ENCODE measurements around the gene EFR3B.
A peak's percentile ranks its signal among the peaks of the same experiment; 100 is the strongest.

The EFR3B gene

DNA sequence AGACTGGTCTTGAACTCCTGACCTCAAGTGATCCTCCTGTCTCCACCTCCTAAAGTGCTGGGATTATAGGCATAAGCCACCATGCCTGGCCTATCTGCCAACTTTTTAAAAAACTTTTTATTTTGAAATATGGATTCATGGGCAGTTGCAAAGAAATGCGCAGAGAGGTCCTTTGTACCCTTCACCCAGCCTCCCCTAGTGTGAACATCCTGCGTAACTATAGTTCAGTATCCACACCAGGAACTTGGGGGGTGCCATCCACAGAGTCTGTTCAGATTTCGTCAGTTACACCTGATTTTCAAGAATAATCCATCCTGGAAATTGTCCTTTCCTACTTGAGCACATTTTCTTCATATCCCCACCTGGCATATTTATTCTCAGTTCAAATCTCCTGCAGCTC lies 33.0 kb downstream of the EFR3B start:
- DNase-seq = no peak

- DNase-seq = no peak
Observed at GRCh38 chr2:25076749-25077148, 34.9 kb downstream of the EFR3B start.

GRCh38 chr2:25077789-25078169 lies 35.9 kb downstream of the EFR3B start:
- DNase-seq = no peak

DNA sequence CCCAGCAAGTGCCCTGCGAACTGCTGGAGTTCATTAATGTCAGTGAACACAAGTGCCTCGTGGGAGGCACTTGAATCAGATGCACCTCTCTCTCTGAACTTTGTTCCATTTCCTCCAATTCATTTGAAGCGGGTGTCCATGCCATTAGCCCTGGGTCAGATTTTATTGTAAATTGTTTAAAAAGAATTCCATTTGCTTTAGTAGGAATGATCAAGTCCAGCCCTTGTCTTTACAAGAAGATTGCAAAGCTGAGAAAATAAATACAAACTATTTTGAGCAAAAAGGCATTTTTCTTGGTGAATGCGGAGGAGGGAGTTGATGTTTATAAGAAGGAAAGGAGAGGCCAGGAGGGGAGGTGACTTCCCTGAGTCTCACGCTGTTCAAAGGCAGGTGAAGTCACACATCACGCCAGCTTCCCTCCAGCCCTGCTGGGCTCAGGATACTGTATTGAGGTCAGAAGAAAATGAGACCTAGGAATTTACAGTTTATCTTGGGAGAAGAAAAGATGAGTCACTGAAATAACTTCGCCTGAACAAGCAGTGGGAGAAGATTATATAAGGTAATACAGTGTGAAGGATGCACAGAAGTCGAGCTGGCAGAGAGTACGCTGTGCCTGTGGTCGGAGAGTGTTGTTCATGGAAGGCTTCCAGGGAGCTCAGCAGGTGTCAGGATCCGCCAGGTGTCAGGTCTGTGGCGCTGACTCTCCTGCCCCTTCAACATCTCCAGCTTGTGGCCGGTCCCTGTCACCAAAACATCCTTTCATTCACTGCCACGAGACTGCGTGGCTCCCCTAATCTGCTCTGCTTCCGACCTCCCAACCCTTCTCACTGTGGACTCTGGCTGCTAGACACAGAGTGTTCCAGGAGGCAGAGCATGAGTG lies 36.5 kb downstream of the EFR3B start:
- no peak for DNase-seq

- no peak for DNase-seq
Observed at GRCh38 chr2:25079050-25079635, 37.3 kb downstream of the EFR3B start.

- DNase-seq = no peak
Observed at GRCh38 chr2:25081237-25081790, 39.4 kb downstream of the EFR3B start.

- DNase-seq = no peak
Observed at GRCh38 chr2:25082002-25082622, 40.2 kb downstream of the EFR3B start.

DNA sequence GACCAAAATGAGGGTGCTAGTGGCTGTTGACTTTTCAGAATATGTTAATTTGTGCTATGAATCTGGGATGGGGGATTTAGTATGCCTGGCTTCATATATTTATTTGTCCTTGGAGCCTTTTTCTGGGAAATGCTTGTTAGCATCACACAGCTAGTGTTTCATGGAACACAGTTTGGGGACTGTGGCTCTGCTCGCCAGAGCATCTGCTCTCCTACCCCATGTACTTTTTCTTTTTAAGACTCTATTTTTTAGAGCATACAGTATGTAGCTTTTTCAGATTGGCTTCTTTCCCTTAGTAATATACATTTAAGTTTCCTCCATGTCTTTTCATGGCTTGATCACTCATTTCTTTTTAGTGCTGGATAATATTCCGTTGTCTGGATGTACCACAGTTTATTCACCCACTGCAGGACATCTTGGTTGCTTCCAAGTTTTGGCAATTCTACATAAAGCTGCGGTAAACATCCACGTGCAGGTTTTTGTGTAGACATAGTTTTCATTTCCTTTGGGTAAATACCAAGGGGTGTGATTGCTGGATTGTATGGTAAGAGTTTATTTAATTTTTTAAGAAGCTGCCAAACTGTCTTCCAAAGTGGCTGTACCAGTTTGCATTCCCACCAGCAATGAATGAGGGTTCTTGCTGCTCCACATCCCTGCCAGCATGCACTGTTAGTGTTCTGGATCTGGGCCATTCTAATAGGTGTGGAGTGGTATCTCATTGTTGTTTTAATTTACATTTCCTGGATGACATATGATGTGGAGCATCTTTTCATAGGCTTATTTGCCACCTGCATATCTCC lies 44.1 kb downstream of the EFR3B start:
- no peak for DNase-seq

DNA sequence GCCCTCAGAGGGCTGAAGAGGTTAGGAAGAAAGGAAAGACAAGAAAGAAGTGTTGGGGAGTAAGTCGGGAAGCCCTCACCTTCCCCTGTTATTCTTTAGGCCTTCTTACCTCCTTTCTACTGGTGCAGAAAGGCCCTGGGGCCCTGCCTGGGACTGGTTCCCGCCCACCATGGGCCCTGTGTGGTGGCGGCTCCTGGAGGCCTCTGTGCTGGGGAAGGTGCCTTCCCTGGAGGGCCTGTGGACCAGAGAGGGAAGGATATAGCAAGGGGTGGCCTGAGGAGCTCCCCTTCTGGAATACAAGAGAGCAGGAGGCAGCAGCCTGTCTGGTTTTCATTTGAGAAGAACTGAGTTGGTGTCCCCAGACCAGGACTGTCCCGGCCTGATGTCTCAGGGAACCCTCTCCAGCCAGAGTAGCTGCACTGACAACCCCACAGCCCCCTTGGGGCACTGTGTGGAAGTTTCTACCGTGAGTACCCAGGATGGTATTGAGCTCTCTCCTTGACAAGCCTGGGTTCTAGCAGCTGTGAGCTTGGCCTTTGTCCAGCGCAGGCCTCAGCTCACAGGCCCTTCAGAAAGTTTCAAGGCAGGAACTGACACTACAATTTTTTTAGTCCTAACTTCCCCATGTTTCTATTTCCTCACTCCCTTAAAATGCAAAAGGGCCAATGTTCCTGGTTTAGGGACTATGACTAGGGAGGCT lies 47.1 kb downstream of the EFR3B start:
- DNase-seq = no peak

- no peak for DNase-seq
Observed at GRCh38 chr2:25089605-25090315, 47.9 kb downstream of the EFR3B start.

DNA sequence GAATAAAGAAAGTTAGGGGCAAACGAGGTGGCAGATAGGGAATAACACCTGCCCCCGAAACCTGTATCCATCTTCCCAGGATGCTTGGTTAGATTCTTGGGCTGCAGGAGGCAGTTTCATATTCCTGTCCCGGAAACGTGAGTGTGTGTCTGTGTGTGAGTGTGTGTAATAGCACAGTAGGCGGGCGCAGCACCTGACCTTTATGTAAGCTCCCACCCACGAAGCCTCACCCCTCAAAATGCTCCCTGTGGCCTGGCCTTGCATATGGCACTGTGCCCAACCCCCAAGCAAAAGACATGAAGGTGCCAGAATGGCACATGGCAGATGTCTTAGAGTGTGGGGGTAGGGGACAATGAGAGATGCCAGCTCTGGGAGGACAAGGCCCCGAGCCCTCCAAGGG lies 48.9 kb downstream of the EFR3B start:
- DNase-seq = no peak

GRCh38 chr2:25091265-25091664 lies 49.4 kb downstream of the EFR3B start:
- DNase-seq = no peak

GRCh38 chr2:25098056-25098455 lies 56.2 kb downstream of the EFR3B start:
- no peak for DNase-seq

GRCh38 chr2:25098670-25099486 lies 57.0 kb downstream of the EFR3B start:
- no peak for DNase-seq

DNA sequence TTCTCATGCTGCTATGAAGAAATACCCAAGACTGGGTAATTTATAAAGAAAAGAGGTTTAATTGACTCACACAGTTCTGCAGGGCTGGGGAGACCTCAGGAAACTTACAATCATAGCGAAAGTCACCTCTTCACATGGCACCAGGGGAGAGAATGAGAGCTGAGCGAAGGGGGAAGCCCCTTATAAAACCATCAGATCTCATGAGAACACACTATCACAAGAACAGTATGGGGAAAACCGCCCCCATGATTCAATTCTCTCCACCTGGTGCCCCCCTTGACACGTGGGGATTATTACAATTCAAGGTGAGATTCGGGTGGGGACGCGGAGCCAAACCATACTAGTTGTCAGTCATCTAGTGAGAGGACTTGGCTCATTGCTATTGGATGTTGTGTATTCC lies 60.5 kb downstream of the EFR3B start:
- peak in 2 of 5 experiments; percentile 5 to 6 for DNase-seq

- no peak for DNase-seq
Observed at GRCh38 chr2:25103287-25103871, 61.5 kb downstream of the EFR3B start.

DNA sequence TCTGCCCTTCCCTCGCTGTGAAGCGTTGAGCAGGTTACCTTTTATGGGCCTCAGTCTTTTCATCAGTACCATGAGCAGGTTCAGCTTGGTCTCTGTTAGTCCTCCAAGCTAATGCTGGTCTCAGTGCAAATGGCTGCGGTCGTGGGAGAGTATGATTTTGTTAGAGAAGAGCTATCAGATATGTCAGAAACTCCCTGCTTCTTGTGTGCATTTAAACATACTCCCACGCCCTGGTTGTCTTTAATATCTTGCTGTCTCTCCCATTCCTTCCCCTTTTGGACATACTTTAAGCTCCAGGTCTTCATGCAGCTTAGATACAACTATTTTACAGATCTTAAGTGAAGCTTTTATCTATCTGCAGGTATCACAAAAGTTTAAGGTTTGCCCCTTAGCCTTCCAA lies 62.9 kb downstream of the EFR3B start:
- DNase-seq = no peak

DNA sequence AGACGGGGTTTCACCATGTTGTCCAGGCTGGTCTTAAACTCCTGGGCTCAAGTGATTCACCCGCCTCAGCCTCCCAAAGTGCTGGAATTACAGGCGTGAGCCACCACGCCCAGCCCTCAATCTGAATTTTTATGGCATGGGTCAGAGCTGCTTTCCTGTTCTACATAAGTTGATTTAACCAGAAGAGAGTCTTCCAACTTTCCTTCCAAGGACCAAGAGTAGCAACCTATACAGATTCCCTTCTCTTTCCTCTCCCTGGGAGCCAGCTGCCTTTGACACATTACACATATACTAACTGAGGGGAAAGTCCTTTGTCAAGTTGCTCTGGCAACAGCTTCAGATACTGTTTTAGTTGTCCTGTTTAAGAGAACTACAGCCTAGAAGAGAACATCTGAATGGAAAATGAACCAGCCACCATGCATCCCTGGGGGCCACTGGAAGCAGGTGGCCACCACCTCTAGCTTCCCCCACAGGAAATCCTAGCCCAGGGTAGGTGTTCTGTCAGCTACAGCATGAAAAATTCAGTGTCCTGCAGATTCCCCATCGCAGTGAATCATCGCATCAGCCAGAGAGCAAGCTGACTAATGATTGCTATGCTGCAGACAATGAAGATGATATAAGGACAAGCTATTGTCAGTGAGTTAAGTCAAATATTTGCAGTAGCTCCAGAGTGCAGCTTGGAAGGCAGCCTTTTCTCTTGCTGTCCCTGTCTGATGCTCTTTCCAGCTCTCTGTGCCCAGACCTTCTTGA lies 63.6 kb downstream of the EFR3B start:
- no peak for DNase-seq

GRCh38 chr2:25109822-25110221 lies 67.9 kb downstream of the EFR3B start:
- DNase-seq = no peak

Measured in T-helper 2 cell (primary cell).